ENCODE measurements around the gene EMILIN1.

EMILIN1 gene

DNA sequence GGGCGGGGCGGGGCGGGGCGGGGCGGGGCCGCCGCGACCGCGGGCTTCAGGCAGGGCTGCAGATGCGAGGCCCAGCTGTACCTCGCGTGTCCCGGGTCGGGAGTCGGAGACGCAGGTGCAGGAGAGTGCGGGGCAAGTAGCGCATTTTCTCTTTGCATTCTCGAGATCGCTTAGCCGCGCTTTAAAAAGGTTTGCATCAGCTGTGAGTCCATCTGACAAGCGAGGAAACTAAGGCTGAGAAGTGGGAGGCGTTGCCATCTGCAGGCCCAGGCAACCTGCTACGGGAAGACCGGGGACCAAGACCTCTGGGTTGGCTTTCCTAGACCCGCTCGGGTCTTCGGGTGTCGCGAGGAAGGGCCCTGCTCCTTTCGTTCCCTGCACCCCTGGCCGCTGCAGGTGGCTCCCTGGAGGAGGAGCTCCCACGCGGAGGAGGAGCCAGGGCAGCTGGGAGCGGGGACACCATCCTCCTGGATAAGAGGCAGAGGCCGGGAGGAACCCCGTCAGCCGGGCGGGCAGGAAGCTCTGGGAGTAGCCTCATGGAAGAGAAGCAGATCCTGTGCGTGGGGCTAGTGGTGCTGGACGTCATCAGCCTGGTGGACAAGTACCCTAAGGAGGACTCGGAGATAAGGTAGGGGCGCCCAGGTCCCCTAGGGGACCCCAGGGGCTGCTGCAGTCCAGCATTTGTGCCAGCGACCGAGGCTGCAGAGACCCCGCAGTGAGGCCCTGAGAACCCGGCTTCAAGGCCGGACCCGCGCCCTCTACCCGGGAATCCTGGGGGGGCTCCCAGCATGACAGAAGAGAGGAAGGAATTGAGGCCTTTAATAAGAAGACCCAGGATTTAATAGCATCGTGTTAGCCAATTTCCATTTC lies 8.5 kb downstream of the EMILIN1 start, which contains the start of gene KHK:
Gene KHK, plus strand, starts transcription at position 49 of the 870 bp plus-strand sequence. Its CDS starts 488 bp downstream, at position 537.
- DNase-seq: peak; percentile 85
- TF ChIP-seq, protein P1, sequence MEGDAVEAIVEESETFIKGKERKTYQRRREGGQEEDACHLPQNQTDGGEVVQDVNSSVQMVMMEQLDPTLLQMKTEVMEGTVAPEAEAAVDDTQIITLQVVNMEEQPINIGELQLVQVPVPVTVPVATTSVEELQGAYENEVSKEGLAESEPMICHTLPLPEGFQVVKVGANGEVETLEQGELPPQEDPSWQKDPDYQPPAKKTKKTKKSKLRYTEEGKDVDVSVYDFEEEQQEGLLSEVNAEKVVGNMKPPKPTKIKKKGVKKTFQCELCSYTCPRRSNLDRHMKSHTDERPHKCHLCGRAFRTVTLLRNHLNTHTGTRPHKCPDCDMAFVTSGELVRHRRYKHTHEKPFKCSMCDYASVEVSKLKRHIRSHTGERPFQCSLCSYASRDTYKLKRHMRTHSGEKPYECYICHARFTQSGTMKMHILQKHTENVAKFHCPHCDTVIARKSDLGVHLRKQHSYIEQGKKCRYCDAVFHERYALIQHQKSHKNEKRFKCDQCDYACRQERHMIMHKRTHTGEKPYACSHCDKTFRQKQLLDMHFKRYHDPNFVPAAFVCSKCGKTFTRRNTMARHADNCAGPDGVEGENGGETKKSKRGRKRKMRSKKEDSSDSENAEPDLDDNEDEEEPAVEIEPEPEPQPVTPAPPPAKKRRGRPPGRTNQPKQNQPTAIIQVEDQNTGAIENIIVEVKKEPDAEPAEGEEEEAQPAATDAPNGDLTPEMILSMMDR (IDR thresholded peaks at IDR 0.05; ENCODE audit: low read depth, low read length): no peak
- Histone ChIP-seq H3K27ac (peak within 1 kb of the TSS; percentile 74), H3K4me3 (ENCODE audit: low read depth, low read length) (peak within 1 kb of the TSS; percentile 79), H3K36me3 (no peaks in the 10 kb centered on the region), H3K9me3 (ENCODE audit: severe bottlenecking) (no peaks in the 10 kb centered on the region), H3K27me3 (ENCODE audit: insufficient read depth, low read depth, severe bottlenecking) (no peaks in the 10 kb centered on the region)

DNA sequence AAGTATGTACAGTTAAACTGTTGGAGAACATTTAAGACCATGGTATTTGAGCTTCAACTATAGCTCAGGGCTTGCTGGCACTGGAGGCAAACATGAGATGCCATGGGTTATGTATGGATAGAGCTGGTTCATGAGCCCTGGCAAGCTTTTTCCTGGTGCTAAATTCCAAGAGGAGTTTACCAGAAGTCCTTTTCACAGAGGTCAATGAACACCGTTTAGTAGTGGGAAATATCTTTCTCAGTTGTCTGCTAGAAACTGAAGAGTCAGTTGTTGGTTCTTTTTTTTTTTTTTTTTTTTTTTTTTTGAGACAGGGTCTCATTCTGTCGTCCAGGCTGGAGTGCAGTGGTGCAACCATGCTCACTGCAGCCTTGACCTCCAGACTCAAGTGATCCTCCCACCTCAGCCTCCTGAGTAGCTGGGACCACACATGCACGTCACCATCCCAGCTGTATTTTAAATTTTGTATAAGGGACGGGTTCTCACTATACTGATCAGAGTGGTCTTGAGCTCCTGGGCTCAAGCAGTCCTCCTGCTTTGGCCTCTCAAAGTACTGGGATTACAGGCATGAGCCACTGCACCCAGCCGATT lies 9.5 kb downstream of the EMILIN1 start:
- Histone ChIP-seq H3K36me3 (no peaks in the 10 kb centered on the region), H3K27ac (no peak overlapping the region), H3K9me3 (ENCODE audit: severe bottlenecking) (no peaks in the 10 kb centered on the region), H3K27me3 (ENCODE audit: insufficient read depth, low read depth, severe bottlenecking) (no peaks in the 10 kb centered on the region), H3K4me3 (ENCODE audit: low read depth, low read length) (no peak overlapping the region)
- TF ChIP-seq, protein P1 (IDR thresholded peaks at IDR 0.05; ENCODE audit: low read depth, low read length): no peak
- DNase-seq: no peak

DNA sequence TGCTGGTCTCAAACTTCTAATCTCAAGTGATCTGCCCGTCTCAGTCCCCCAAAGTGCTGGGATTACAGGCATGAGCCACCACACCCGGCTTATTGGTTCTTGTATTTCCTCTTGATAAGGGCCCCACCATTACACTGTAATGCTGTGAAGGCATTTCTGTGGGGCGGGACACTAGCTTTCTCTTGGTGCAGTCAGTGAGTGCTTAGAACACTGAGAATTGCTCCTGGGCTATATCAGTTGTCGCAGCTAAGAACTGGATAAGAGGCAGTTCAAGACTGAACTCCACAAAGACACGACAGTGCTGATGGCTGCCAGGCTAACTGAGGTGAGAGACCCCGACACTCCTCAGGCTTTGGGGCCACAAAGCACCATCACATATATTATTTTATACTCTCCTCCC lies 10.2 kb downstream of the EMILIN1 start:
- no peaks in the 10 kb centered on the region for H3K36me3 ChIP-seq
- no peak overlapping the region for H3K4me3 ChIP-seq (ENCODE audit: low read depth, low read length)
- H3K9me3 ChIP-seq (ENCODE audit: severe bottlenecking): no peaks in the 10 kb centered on the region
- DNase-seq: no peak
- TF ChIP-seq, protein P1 (IDR thresholded peaks at IDR 0.05; ENCODE audit: low read depth, low read length): no peak
- H3K27me3 ChIP-seq (ENCODE audit: insufficient read depth, low read depth, severe bottlenecking): no peaks in the 10 kb centered on the region
- H3K27ac ChIP-seq: no peak overlapping the region

DNA sequence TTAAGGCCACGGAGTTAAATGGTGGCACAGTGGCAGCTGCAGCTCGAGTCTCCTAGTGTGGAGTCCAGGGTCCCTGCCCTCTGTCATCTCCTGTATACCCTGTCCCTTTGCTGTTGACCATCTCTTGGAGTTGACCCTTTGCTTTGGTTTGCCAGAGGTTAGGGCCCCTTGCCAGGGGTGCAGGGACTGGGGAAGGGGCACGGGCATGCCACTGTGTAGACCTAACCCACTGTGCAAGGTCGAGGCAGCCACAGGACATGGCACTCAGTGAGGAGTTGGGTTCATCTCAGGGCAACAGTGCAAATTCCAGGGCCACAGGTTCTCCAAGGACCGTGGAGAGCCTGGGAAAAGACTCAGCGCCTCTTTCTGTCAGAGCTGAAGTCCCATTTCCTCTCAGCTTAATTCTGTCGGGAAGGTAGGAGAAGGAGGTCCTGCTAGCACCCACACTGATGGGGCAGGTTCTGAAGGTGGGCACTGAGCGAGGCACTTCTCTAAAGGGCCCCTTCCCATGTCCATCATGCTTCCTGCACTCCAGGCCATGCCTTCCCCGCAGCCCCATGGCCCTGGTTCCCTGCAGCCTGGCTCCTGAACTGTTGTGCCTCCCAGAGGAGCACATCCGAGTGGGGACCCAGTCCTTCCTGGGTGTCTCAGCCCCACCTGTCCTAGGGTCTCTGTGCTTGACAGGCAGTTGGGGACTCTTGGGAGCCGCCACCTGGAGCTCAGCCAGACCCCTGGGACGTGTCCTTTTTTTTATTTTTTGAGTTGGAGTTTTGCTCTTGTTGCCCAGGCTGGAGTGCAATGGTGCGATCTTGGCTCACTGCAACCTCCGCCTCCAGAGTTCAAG lies 10.9 kb downstream of the EMILIN1 start:
- no peak overlapping the region for H3K27ac ChIP-seq
- H3K27me3 ChIP-seq (ENCODE audit: insufficient read depth, low read depth, severe bottlenecking): no peaks in the 10 kb centered on the region
- TF ChIP-seq, protein P1 (IDR thresholded peaks at IDR 0.05; ENCODE audit: low read depth, low read length): no peak
- no peak overlapping the region for H3K4me3 ChIP-seq (ENCODE audit: low read depth, low read length)
- DNase-seq: no peak
- no peaks in the 10 kb centered on the region for H3K9me3 ChIP-seq (ENCODE audit: severe bottlenecking)
- H3K36me3 ChIP-seq: no peaks in the 10 kb centered on the region

DNA sequence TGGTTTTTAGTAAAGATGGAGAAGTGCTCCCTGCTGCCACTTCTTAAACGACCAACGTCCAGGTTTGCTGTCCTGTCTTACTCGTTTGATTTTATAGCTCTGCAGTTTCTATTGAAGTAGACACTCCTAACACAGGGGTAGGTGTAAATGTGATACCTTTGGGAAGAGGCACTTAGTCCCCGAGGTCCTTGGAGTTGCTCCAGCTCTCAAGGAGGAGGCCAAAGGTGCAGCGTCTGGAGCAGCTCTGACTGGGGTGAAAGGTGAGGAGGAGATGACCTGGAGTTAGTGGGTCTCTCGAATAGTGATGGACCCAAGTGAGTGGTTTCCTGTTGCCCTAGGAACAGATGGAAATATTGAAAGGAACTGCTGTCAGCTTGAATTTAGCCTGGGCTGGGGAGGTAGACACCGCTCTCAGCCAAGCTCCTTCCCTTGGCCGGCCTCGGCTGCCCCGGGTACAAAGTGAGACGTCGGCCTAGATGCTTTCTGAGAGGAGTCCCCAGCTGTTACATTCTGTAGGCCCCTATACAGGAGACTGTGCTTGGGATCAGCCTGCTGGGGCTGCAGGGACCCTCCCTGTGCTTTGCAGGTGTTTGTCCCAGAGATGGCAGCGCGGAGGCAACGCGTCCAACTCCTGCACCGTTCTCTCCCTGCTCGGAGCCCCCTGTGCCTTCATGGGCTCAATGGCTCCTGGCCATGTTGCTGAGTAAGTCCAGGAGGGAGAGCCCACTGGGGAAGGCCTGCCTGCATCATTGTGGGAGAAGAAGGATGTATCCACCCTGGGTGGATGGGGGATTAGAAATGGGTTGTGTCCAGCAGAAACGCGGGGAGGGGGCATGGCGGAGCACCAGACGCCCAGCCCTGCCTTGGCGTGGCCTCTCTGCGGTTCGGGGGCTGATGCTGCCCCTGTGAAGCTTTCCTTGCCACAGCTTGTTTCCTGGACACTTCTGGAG lies 13.6 kb downstream of the EMILIN1 start:
- no peak for DNase-seq
- TF ChIP-seq, protein P1 (IDR thresholded peaks at IDR 0.05; ENCODE audit: low read depth, low read length): 0 out of 2 replicates have a peak, but pooled peaks have one; percentile 10
- Histone ChIP-seq H3K9me3 (ENCODE audit: severe bottlenecking) (no peaks in the 10 kb centered on the region), H3K27me3 (ENCODE audit: insufficient read depth, low read depth, severe bottlenecking) (no peaks in the 10 kb centered on the region), H3K4me3 (ENCODE audit: low read depth, low read length) (no peak overlapping the region), H3K36me3 (no peaks in the 10 kb centered on the region), H3K27ac (no peak overlapping the region)
